ENCODE results near the gene GRID2. TPM values are rescaled to one million over a fixed set of nuclear protein-coding genes. Genes with fewer than 3 reads are reported as not detected.

Gene GRID2
- total RNA-seq, 1 experiment from 2014 or later, result 2.2 TPM

DNA sequence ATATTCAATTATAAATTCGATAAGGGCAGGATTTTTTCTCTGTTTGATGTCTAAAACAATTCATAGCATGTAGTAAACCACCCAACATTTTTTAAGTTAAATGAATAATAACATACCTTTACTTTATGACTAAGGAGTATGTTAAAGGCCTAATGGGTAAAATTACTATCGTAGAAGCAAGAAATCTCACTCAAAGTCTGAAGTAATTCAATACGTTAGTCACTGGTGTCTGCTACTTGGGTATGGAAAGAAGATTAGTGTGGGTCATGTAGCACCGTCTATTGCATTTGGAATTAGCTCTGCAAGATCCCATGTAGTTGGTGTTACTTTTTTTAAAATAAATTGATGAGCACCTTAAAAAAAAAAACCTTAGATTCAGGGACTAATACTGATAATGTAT lies 374.5 kb downstream of the GRID2 start:
- CTCF ChIA-PET, result no interaction called here
- H3K27me3 ChIP-seq (ENCODE audit: low read length), result no peaks in the 10 kb centered on the region
- H3K4me3 ChIP-seq (ENCODE audit: low read length), result peak overlapping the region; percentile 33; the same call in 1 of the 2 replicates
- peak overlapping the region; percentile 88 for H3K27ac ChIP-seq (ENCODE audit: low read length)
- ATAC-seq, result peak; percentile 72
- peak overlapping the region; percentile 60 for H3K4me2 ChIP-seq (ENCODE audit: low read length)
- peak; percentile 56 for DNase-seq
- no peaks in the 10 kb centered on the region for H3K36me3 ChIP-seq (ENCODE audit: low read depth, low read length)
- no peaks in the 10 kb centered on the region for H3K79me2 ChIP-seq (ENCODE audit: low read length)
- H3K9me3 ChIP-seq (ENCODE audit: low read length), result no peaks in the 10 kb centered on the region
- peak overlapping the region; percentile 51 for H3K9ac ChIP-seq (ENCODE audit: low read length)
- no peak overlapping the region for H2AFZ ChIP-seq (ENCODE audit: low read length)
- no peaks in the 10 kb centered on the region for H3F3A ChIP-seq (ENCODE audit: low read length, unreplicated experiment)
- H3K9me2 ChIP-seq (replicated peaks; ENCODE audit: low read length), result no peaks in the 10 kb centered on the region
- intact Hi-C loops (cut with micrococcal nuclease), result no loop called here
- no peaks in the 10 kb centered on the region for H4K20me1 ChIP-seq (ENCODE audit: low read length)
- peaks cover 27% of the 10 kb centered on the region for H3K4me1 ChIP-seq (ENCODE audit: insufficient read depth, low read length)
- BruUV-seq (replicated peaks), result no TSS peak
- TF ChIP-seq, protein P1, sequence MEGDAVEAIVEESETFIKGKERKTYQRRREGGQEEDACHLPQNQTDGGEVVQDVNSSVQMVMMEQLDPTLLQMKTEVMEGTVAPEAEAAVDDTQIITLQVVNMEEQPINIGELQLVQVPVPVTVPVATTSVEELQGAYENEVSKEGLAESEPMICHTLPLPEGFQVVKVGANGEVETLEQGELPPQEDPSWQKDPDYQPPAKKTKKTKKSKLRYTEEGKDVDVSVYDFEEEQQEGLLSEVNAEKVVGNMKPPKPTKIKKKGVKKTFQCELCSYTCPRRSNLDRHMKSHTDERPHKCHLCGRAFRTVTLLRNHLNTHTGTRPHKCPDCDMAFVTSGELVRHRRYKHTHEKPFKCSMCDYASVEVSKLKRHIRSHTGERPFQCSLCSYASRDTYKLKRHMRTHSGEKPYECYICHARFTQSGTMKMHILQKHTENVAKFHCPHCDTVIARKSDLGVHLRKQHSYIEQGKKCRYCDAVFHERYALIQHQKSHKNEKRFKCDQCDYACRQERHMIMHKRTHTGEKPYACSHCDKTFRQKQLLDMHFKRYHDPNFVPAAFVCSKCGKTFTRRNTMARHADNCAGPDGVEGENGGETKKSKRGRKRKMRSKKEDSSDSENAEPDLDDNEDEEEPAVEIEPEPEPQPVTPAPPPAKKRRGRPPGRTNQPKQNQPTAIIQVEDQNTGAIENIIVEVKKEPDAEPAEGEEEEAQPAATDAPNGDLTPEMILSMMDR (conservative IDR thresholded peaks at IDR 0.05; ENCODE audit: low read depth, low read length), result no peak
- TF ChIP-seq EZH2 (IDR thresholded peaks at IDR 0.05; ENCODE audit: low read length, unreplicated experiment) (no peak), EZH2phosphoT487 (IDR thresholded peaks at IDR 0.05; ENCODE audit: borderline replicate concordance, low read length) (no peak)
- POLR2A ChIA-PET (ENCODE audit: unreplicated experiment), result no interaction called here

DNA sequence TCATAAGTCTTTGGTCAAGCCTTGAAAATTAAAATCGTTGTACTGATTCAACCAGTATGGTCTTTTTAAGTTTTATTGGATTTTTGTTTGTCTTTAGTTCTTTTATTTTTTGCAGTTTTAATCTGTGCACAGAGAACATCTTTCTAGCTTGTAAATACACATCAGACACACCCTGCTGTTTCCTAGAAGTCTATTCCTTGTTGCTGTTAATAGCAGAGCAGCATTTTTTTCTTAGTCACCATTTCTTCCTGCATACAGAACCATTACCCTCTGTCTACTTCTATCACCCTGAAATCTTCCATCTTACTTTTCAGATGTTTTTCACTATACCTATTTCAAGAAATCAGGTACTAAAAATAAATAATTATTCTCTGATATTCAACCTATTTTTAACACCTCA lies 375.4 kb downstream of the GRID2 start:
- TF ChIP-seq EZH2phosphoT487 (IDR thresholded peaks at IDR 0.05; ENCODE audit: borderline replicate concordance, low read length) (no peak), EZH2 (IDR thresholded peaks at IDR 0.05; ENCODE audit: low read length, unreplicated experiment) (no peak)
- TF ChIP-seq, protein P1 (conservative IDR thresholded peaks at IDR 0.05; ENCODE audit: low read depth, low read length), result no peak
- intact Hi-C loops (cut with micrococcal nuclease), result no loop called here

DNA sequence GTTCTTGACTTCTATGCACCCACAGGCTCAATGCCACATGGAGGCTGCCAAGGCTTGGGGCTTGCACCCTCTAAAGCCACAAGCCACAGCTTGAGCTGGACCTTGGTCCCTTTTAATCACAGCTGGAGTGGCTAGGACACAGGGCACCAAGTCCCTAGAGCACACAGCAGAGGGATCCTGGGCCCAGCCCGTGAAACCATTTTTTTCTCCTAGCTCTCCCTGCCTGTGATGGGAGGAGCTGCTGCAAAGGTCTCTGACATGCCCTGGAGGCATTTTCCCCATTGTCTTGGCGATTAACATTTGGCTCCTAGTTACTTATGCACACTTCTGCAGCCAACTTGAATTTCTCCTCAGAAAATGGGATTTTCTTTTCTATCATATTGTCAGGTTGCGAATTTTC lies 410.9 kb downstream of the GRID2 start:
- CTCF ChIA-PET, result no interaction called here
- intact Hi-C loops (cut with micrococcal nuclease), result no loop called here

More for the DNA sequence above, 375.4 kb downstream of the GRID2 start:
- H3K27me3 ChIP-seq (ENCODE audit: low read length), result no peaks in the 10 kb centered on the region
- ATAC-seq (peak; percentile 67), DNase-seq (peak; percentile 8)
- no TSS peak for BruUV-seq (replicated peaks)
- ChIA-PET CTCF (no interaction called here), POLR2A (ENCODE audit: unreplicated experiment) (no interaction called here)
- H3K4me2 ChIP-seq (ENCODE audit: low read length), result peak overlapping the region; percentile 60
- no peaks in the 10 kb centered on the region for H3F3A ChIP-seq (ENCODE audit: low read length, unreplicated experiment)
- no peaks in the 10 kb centered on the region for H4K20me1 ChIP-seq (ENCODE audit: low read length)
- no peaks in the 10 kb centered on the region for H3K9me2 ChIP-seq (replicated peaks; ENCODE audit: low read length)
- peak overlapping the region; percentile 88 for H3K27ac ChIP-seq (ENCODE audit: low read length)
- no peaks in the 10 kb centered on the region for H3K79me2 ChIP-seq (ENCODE audit: low read length)
- H3K4me3 ChIP-seq (ENCODE audit: low read length), result no peak overlapping the region
- no peaks in the 10 kb centered on the region for H3K36me3 ChIP-seq (ENCODE audit: low read depth, low read length)
- no peak overlapping the region for H2AFZ ChIP-seq (ENCODE audit: low read length)
- no peaks in the 10 kb centered on the region for H3K9me3 ChIP-seq (ENCODE audit: low read length)
- H3K4me1 ChIP-seq (ENCODE audit: insufficient read depth, low read length), result peaks cover 27% of the 10 kb centered on the region
- H3K9ac ChIP-seq (ENCODE audit: low read length), result no peak overlapping the region

More for the DNA sequence above, 410.9 kb downstream of the GRID2 start:
- no peaks in the 10 kb centered on the region for H3K9me3 ChIP-seq (ENCODE audit: low read length)
- no peaks in the 10 kb centered on the region for H3K27me3 ChIP-seq (ENCODE audit: low read length)
- DNase-seq, result no peak
- H3K9me2 ChIP-seq (replicated peaks; ENCODE audit: low read length), result no peaks in the 10 kb centered on the region
- no peak for ATAC-seq
- H3K4me1 ChIP-seq (ENCODE audit: insufficient read depth, low read length), result no peaks in the 10 kb centered on the region
- POLR2A ChIA-PET (ENCODE audit: unreplicated experiment), result no interaction called here
- H2AFZ ChIP-seq (ENCODE audit: low read length), result no peak overlapping the region
- no peaks in the 10 kb centered on the region for H4K20me1 ChIP-seq (ENCODE audit: low read length)
- H3K79me2 ChIP-seq (ENCODE audit: low read length), result no peaks in the 10 kb centered on the region
- H3K4me2 ChIP-seq (ENCODE audit: low read length), result no peak overlapping the region
- H3K4me3 ChIP-seq (ENCODE audit: low read length), result no peak overlapping the region
- no peaks in the 10 kb centered on the region for H3F3A ChIP-seq (ENCODE audit: low read length, unreplicated experiment)
- BruUV-seq (replicated peaks), result no TSS peak
- no peak overlapping the region for H3K27ac ChIP-seq (ENCODE audit: low read length)
- no peak for TF ChIP-seq EZH2phosphoT487 (IDR thresholded peaks at IDR 0.05; ENCODE audit: borderline replicate concordance, low read length)
- no peak for TF ChIP-seq EZH2 (IDR thresholded peaks at IDR 0.05; ENCODE audit: low read length, unreplicated experiment)
- TF ChIP-seq, protein P1 (conservative IDR thresholded peaks at IDR 0.05; ENCODE audit: low read depth, low read length), result no peak
- H3K36me3 ChIP-seq (ENCODE audit: low read depth, low read length), result no peaks in the 10 kb centered on the region
- H3K9ac ChIP-seq (ENCODE audit: low read length), result no peak overlapping the region
